Activated T-cell treated with anti-CD3 and anti-CD28 coated beads, Interleukin-2, amount 50 U/mL, for 72 hours (primary cell): ENCODE measurements around the gene OTUB1. TPM values are rescaled to one million over a fixed set of nuclear protein-coding genes. Genes with fewer than 3 reads are reported as not detected.

Source experiments
- ATAC-seq, 2 donors: fragments of 150-1000 bp; cut with Tn5 transposase; replicated peaks in 1 of 2; 2 replicates each; pipeline ENCODE4 v1.10.0; 2021; ENCODE audit warnings: moderate library complexity in 2 of 2, mild to moderate bottlenecking in 1 of 2
- DNase-seq, 2 donors: peaks; one replicate each; pipeline ENCODE4 v3.0.0; 2021 to 2022; ENCODE audit warnings: mixed read lengths in 1 of 2
- H3K27ac Mint-ChIP-seq: one replicate; pipeline ENCODE4 v1.8.0; 2022; ENCODE audit warnings: mild to moderate bottlenecking, moderate library complexity, mixed read lengths
- H3K27me3 Mint-ChIP-seq: one replicate; pipeline ENCODE4 v1.8.0; 2022; ENCODE audit warnings: low read depth, mixed read lengths
- H3K36me3 Mint-ChIP-seq, 2 donors: one replicate each; pipeline ENCODE4 v1.8.0; 2022; ENCODE audit warnings: mixed read lengths in 2 of 2, mild to moderate bottlenecking in 1 of 2; ENCODE audit not compliant: insufficient read depth in 2 of 2
- H3K4me1 Mint-ChIP-seq: one replicate; pipeline ENCODE4 v1.8.0; 2022; ENCODE audit warnings: low read depth, mixed read lengths
- H3K4me3 Mint-ChIP-seq, 2 donors: one replicate each; pipeline ENCODE4 v1.8.0; 2022; ENCODE audit warnings: mild to moderate bottlenecking in 2 of 2, mixed read lengths in 2 of 2, moderate library complexity in 2 of 2
- H3K9me3 Mint-ChIP-seq, 2 donors: one replicate each; pipeline ENCODE4 v1.8.0; 2022; ENCODE audit warnings: mixed read lengths in 2 of 2
- total RNA-seq, 2 donors: library from RNA; stranded (reverse); gene quantifications; one replicate each; pipeline ENCODE4 v1.2.3, GENCODE V29; 2022

The OTUB1 gene
- total RNA-seq, 2 donors from 2014 or later: 62.8 to 72.8 TPM

DNA sequence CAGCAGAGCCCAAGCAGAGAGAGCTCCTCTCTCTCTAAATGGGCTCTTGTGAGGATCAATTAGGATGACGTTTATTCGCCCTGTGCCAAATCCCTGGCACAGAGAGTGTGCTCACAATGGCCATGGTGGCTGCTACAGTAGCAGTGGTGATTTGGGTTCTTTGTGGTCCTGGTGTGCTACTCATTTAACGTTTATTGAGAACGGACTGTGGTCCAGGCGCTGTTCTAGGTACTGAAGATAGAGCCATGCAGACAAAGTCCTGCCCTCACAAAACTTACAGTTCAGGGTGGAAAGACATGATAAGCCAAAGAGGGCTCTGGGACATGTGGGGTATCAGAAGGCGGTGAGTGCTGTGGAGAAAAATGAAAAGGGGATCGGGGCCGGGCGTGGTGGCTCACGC is 5.3 kb downstream of the OTUB1 start:
- peaks cover 19% of the 10 kb centered on the region for H3K4me1 Mint-ChIP-seq
- H3K36me3 Mint-ChIP-seq: peaks cover 2 to 19% of the 10 kb centered on the region in 2 donors
- H3K4me3 Mint-ChIP-seq: no peak overlapping the region
- no peaks in the 10 kb centered on the region for H3K9me3 Mint-ChIP-seq
- H3K27ac Mint-ChIP-seq: no peak overlapping the region
- no peak for DNase-seq
- H3K27me3 Mint-ChIP-seq: no peaks in the 10 kb centered on the region
- ATAC-seq: no peak

DNA sequence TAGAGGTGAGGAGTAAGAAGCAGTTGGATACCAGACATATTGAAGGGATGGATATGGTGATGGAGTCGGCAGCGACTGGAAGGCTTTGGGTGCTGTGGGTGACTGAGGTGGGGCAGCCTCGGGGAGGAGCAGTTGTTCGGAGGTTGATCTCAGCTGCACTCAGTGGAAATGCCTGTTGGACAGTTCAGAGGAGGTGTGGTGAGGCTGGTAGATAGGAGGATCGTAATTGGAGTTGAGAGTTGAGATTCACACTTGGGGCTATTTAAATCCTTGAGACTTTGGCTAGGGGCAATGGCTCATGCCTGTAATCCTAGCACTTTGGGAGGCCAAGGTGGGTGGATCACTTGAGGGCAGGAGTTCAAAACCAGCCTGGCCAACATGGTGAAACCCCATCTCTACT is 6.9 kb downstream of the OTUB1 start:
- no peak for ATAC-seq
- peaks cover 2 to 21% of the 10 kb centered on the region in 2 donors for H3K36me3 Mint-ChIP-seq
- H3K27me3 Mint-ChIP-seq: no peaks in the 10 kb centered on the region
- DNase-seq: no peak
- H3K27ac Mint-ChIP-seq: no peak overlapping the region
- H3K4me3 Mint-ChIP-seq: no peak overlapping the region
- H3K9me3 Mint-ChIP-seq: no peaks in the 10 kb centered on the region
- H3K4me1 Mint-ChIP-seq: peaks cover 8% of the 10 kb centered on the region

DNA sequence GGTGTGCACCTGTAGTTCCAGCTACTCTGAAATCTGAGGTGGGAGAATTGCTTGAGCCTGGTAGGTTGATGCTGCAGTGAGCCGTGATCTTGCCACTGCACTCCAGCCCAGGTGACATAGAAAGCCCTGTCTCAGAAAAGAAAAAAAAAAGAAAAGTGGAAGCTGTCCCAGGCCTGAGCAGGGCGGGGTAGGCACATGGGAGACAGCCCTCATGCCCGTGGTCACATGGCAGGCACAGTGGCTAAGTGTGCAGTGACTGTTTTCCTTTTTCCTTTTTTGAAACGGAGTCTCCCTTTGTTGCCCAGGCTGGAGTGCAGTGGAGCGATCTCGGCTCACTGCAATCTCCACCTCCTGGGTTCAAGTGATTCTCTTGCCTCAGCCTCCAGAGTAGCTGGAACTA is 7.8 kb downstream of the OTUB1 start:
- no peaks in the 10 kb centered on the region for H3K4me1 Mint-ChIP-seq
- no peak for ATAC-seq
- DNase-seq: no peak
- no peak overlapping the region for H3K27ac Mint-ChIP-seq
- H3K9me3 Mint-ChIP-seq: no peaks in the 10 kb centered on the region
- H3K36me3 Mint-ChIP-seq: peaks cover 2 to 15% of the 10 kb centered on the region in 2 donors
- H3K4me3 Mint-ChIP-seq: no peak overlapping the region
- no peaks in the 10 kb centered on the region for H3K27me3 Mint-ChIP-seq

DNA sequence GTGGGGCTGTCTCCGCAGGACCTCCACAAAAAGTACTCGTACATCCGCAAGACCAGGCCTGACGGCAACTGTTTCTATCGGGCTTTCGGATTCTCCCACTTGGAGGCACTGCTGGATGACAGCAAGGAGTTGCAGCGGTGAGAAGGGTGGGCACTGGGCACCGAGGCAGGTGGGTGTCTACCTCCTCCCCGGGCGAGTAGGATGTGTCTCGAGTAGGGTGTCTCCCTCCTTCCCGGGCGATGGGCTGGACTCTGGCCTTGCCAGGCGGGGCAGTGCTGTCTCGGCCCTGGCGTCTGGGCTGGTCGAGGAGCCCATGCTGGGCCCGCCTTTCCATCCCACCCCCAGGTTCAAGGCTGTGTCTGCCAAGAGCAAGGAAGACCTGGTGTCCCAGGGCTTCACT is 10.3 kb downstream of the OTUB1 start:
- Mint-ChIP-seq H3K27me3 (no peaks in the 10 kb centered on the region), H3K36me3 (peaks cover 0 to 7% of the 10 kb centered on the region in 2 donors), H3K4me3 (no peak overlapping the region), H3K27ac (no peak overlapping the region), H3K4me1 (no peaks in the 10 kb centered on the region), H3K9me3 (no peaks in the 10 kb centered on the region)
- DNase-seq (no peak), ATAC-seq (no peak)

GRCh38 chr11:63997104-63997700 is 11.0 kb downstream of the OTUB1 start:
- Mint-ChIP-seq H3K27ac (no peak overlapping the region), H3K36me3 (peaks cover 0 to 5% of the 10 kb centered on the region in 2 donors)
- DNase-seq: no peak

GRCh38 chr11:63997801-63998337 is 11.6 kb downstream of the OTUB1 start:
- Mint-ChIP-seq H3K27ac (no peak overlapping the region), H3K9me3 (no peaks in the 10 kb centered on the region), H3K27me3 (no peaks in the 10 kb centered on the region), H3K4me1 (no peaks in the 10 kb centered on the region), H3K4me3 (no peak overlapping the region), H3K36me3 (peaks cover 0 to 4% of the 10 kb centered on the region in 2 donors)
- ATAC-seq (no peak), DNase-seq (no peak)

More at GRCh38 chr11:63997104-63997700, 11.0 kb downstream of the OTUB1 start:
- no peaks in the 10 kb centered on the region for H3K9me3 Mint-ChIP-seq
- H3K4me3 Mint-ChIP-seq: no peak overlapping the region
- ATAC-seq: no peak
- H3K4me1 Mint-ChIP-seq: no peaks in the 10 kb centered on the region
- H3K27me3 Mint-ChIP-seq: no peaks in the 10 kb centered on the region

DNA sequence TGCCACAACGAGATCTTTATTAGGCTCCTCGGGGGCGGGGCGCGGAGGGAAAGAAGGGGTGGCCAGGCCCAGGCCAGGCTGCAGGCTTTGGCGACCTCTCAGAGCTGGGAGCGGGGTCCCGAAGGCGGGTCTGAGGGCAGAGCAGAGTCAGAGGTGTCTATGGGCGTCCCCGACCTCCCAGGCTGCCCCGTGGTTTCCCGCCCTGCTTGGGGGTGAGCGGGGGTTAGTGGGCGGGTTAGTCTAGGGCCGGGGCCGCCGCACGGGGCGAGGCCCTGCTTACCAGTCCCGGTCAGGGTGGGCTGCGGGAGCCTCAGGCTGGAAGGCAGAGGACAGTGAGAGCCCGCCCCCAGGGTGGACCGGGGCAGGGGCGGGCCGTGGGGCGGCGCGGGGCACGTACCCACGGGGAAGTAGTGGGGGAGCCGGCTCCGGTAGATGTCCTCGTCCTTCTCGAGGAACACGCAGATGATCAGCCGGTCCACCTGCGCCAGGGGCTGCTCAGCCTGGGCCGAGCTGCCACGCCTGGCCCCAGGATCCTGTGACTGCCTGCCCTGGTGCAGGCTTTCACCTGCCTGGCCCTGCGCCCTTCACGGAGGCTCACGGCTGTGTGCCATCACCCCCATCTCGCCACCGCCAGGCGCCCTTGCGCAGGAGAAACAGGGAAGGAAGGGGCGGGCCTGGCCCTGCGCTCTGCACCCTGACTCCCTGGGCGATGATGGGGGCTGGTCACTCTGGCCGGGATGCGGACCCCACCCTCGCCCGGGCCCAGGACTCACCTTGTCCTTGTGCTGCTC is 12.5 kb downstream of the OTUB1 start:
- ATAC-seq: no peak
- Mint-ChIP-seq H3K4me3 (no peak overlapping the region), H3K27me3 (no peaks in the 10 kb centered on the region), H3K9me3 (no peaks in the 10 kb centered on the region), H3K36me3 (peaks cover 0 to 2% of the 10 kb centered on the region in 2 donors), H3K27ac (no peak overlapping the region), H3K4me1 (no peaks in the 10 kb centered on the region)
- DNase-seq: no peak

GRCh38 chr11:63999349-64000025 is 13.2 kb downstream of the OTUB1 start:
- H3K4me3 Mint-ChIP-seq: peak overlapping the region; percentile 36 to 66

DNA sequence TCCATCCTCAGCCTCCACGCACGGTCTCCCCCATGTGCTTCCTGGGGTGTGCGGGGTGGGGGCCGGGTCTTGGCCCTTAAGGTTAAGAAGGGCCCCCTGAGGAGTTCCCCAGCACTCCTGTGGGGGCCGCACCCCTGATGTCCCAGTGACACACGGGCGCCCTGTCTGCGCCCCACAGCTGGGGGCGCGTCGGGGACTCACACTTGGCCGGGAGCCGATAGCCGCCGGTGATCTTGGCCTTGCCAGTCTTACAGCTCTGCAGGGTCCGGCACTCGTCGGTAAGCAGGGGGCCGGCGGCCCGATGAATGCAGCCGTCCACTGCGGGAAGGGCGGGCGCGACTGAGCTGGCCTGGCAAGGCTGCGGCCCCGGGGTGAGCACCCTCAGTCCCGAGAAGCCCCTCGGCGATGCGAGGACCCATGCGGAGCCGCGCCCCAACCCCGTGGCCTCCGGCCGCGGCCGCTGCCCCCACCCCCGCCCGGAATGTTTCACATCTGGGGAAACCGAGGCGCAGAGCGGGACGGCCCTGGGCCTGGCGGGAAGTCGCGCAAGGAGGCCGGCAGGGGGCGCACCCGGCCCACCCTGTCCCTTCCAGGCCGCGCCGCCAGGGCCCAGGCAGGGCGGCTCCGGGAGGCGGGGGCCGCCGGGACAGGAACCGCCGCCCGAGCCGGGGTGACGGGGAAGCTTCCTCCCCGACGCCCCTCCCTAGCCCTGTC is 13.9 kb downstream of the OTUB1 start:
- Mint-ChIP-seq H3K4me1 (no peaks in the 10 kb centered on the region), H3K9me3 (no peaks in the 10 kb centered on the region), H3K4me3 (peak overlapping the region; percentile 36 to 66), H3K27ac (no peak overlapping the region), H3K36me3 (peaks cover 0 to 2% of the 10 kb centered on the region in 2 donors), H3K27me3 (no peaks in the 10 kb centered on the region)
- ATAC-seq: peak; percentile 86 to 89
- DNase-seq: peak; percentile 75 to 84

More at GRCh38 chr11:63999349-64000025, 13.2 kb downstream of the OTUB1 start:
- Mint-ChIP-seq H3K36me3 (peaks cover 0 to 2% of the 10 kb centered on the region in 2 donors), H3K27ac (no peak overlapping the region), H3K9me3 (no peaks in the 10 kb centered on the region), H3K4me1 (no peaks in the 10 kb centered on the region), H3K27me3 (no peaks in the 10 kb centered on the region)
- peak; percentile 46 to 50 for ATAC-seq
- DNase-seq: peak; percentile 56 to 59

DNA sequence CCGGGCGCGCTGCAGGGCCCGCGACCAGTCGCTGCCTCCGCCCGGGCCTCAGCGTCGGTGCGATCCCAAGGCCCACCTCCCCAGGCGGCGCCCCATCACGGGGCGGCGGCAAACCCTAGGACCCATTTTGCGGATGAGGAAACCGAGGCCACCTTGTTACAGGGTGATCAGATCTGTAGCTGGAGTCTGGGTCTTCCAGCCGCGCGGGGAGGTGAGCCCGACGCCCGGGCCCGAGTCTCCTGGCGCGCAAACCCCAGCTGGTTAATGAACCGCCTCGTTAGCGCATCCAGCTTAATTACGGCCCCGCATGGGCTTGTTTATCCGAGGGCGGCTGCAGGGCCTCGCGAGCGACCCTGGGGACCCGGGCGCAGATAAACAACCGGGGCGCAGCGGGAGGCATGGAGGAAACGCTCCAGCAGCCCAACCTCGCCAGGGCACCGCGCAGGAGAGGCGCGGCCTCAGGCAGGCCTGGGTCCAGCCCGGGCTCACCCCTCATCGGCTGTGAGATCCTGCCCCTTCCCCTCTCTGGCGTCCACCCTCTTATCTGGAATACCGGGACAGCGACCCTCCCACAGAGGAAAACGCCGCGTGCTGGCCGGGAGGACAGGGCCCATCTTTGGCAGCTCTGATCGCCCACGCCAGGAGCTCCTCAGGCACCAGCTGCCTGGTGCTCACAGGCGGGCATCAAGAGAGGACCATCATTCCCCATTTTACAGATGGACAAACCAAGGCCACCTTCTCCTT is 14.7 kb downstream of the OTUB1 start:
- ATAC-seq (no peak), DNase-seq (no peak)
- no peaks in the 10 kb centered on the region for H3K4me1 Mint-ChIP-seq
- peak overlapping the region; percentile 10 to 44 for H3K4me3 Mint-ChIP-seq
- H3K27ac Mint-ChIP-seq: no peak overlapping the region
- H3K9me3 Mint-ChIP-seq: no peaks in the 10 kb centered on the region
- peaks cover 0 to 2% of the 10 kb centered on the region in 2 donors for H3K36me3 Mint-ChIP-seq
- no peaks in the 10 kb centered on the region for H3K27me3 Mint-ChIP-seq

GRCh38 chr11:64001484-64002420 is 15.5 kb downstream of the OTUB1 start:
- Mint-ChIP-seq H3K4me1 (no peaks in the 10 kb centered on the region), H3K36me3 (peaks cover 0 to 2% of the 10 kb centered on the region in 2 donors), H3K27me3 (peaks cover 7% of the 10 kb centered on the region), H3K4me3 (peak overlapping the region; percentile 10 to 44), H3K9me3 (no peaks in the 10 kb centered on the region), H3K27ac (no peak overlapping the region)
- ATAC-seq: no peak
- no peak for DNase-seq
